ENCODE results near the gene CRYBA2. TPM values are rescaled to one million over a fixed set of nuclear protein-coding genes. Genes with fewer than 3 reads are reported as not detected.

CRYBA2 gene
- total RNA-seq, 1 experiment from 2014 or later, result 0.59 TPM

DNA sequence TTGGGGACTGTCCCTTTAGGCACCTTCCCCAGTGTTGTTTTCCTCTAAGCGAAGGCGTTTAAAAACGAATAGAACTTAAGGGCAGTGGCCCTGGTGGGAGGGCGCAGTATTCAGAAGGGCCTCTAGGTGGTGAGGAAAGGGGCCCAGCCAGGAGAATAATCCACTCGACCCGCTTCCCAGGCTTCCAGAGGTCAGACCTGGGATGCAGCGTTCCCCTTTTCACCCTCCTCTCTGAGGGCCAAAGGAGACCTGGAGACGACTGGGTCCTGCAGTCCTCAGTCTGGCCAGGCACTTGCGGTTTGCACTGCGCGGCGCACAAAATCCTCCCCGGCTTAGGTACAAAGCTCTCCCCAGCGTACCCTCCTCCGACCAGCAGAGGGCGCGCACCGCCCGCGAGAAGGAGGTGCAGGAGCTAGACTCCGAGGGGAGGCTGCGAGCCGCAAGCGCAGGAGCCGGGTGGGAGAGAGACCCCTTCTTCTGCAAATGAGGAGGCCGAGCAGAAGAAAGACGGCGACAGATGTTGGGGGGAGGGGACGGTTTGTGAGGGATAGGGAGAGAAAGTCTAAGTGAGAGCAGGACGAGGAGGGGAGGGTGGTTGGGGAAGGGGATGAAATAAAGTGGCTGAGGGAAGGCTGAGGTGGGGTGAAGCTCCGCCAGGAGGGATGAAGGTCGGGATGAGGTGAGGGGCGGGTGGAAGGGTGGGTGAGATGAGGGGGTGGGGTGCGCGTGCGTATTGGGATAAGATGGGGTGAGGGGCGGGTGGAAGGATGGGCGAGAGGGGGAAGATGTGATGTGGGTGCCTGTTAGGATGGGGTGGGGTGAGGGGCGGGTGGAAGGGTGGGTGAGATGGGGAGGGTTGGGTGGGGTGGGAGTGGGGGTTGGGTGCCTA is 13.1 kb downstream of the CRYBA2 start:
- Histone ChIP-seq H3K4me3 (ENCODE audit: low read depth, low read length) (peak overlapping the region; percentile 28), H3K4me1 (peaks cover 14% of the 10 kb centered on the region), H3K36me3 (ENCODE audit: control insufficient read depth, insufficient read depth, low read length) (no peaks in the 10 kb centered on the region), H3K27me3 (replicated peaks; ENCODE audit: control insufficient read depth, insufficient read depth, low read length) (peaks cover 9% of the 10 kb centered on the region), H3K9me3 (no peaks in the 10 kb centered on the region)
- BruUV-seq (replicated peaks), result no TSS peak
- Mint-ChIP-seq H3K4me1 (ENCODE audit: low read depth, unreplicated experiment) (peaks cover 6% of the 10 kb centered on the region), H3K9me3 (ENCODE audit: unreplicated experiment) (no peaks in the 10 kb centered on the region), H3K36me3 (ENCODE audit: insufficient read depth, unreplicated experiment) (no peaks in the 10 kb centered on the region), H3K27me3 (ENCODE audit: insufficient read depth, unreplicated experiment) (peaks cover 23% of the 10 kb centered on the region), H3K4me3 (ENCODE audit: unreplicated experiment) (peak overlapping the region; percentile 31), H3K27ac (ENCODE audit: unreplicated experiment) (no peak overlapping the region)
- intact Hi-C loops (cut with micrococcal nuclease; ENCODE audit: unreplicated experiment), result loop anchor here (1.0 to 5.0 kb wide), 4 partner anchors 17 to 175 kb away; no protein-coding TSS in a partner anchor
- TF ChIP-seq, protein P1, sequence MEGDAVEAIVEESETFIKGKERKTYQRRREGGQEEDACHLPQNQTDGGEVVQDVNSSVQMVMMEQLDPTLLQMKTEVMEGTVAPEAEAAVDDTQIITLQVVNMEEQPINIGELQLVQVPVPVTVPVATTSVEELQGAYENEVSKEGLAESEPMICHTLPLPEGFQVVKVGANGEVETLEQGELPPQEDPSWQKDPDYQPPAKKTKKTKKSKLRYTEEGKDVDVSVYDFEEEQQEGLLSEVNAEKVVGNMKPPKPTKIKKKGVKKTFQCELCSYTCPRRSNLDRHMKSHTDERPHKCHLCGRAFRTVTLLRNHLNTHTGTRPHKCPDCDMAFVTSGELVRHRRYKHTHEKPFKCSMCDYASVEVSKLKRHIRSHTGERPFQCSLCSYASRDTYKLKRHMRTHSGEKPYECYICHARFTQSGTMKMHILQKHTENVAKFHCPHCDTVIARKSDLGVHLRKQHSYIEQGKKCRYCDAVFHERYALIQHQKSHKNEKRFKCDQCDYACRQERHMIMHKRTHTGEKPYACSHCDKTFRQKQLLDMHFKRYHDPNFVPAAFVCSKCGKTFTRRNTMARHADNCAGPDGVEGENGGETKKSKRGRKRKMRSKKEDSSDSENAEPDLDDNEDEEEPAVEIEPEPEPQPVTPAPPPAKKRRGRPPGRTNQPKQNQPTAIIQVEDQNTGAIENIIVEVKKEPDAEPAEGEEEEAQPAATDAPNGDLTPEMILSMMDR (IDR thresholded peaks at IDR 0.05; ENCODE audit: insufficient read depth in 1 of 2, low read depth in 1 of 2, low read length in 1 of 2, severe bottlenecking in 1 of 2, unreplicated experiment in 1 of 2), result peak; percentile 92 to 97
- peak; percentile 87 to 90 for DNase-seq
- ChIA-PET CTCF (interaction anchor here (0.5 to 2.5 kb wide), 48 partner anchors 12 to 408 kb away, joined by 3 to 39 read pairs (median 4); partner anchors contain the start of genes CDK5R2, CNPPD1, CYP27A1 and DNAJB2), POLR2A (interaction anchor here (0.7 kb wide), 1 partner anchor 12 kb away, joined by 3 read pairs; no protein-coding TSS in a partner anchor)

- no peak for DNase-seq
- H3K4me3 Mint-ChIP-seq (ENCODE audit: unreplicated experiment), result no peak overlapping the region
- H3K36me3 ChIP-seq (ENCODE audit: control insufficient read depth, insufficient read depth, low read length), result no peaks in the 10 kb centered on the region
- H3K27ac Mint-ChIP-seq (ENCODE audit: unreplicated experiment), result no peak overlapping the region
- H3K27me3 Mint-ChIP-seq (ENCODE audit: insufficient read depth, unreplicated experiment), result peaks cover 6% of the 10 kb centered on the region
- no peak overlapping the region for H3K4me3 ChIP-seq (ENCODE audit: low read depth, low read length)
- CTCF ChIA-PET, result interaction anchor here (0.7 kb wide), 1 partner anchor 369 kb away, joined by 3 read pairs; no protein-coding TSS in a partner anchor
- no peaks in the 10 kb centered on the region for H3K27me3 ChIP-seq (replicated peaks; ENCODE audit: control insufficient read depth, insufficient read depth, low read length)
- intact Hi-C loops (cut with micrococcal nuclease; ENCODE audit: unreplicated experiment), result no loop called here
- no peaks in the 10 kb centered on the region for H3K36me3 Mint-ChIP-seq (ENCODE audit: insufficient read depth, unreplicated experiment)
- H3K9me3 Mint-ChIP-seq (ENCODE audit: unreplicated experiment), result no peaks in the 10 kb centered on the region
- no TSS peak for BruUV-seq (replicated peaks)
- no peaks in the 10 kb centered on the region for H3K4me1 ChIP-seq
- POLR2A ChIA-PET, result no interaction called here
- no peaks in the 10 kb centered on the region for H3K4me1 Mint-ChIP-seq (ENCODE audit: low read depth, unreplicated experiment)
- TF ChIP-seq, protein P1 (IDR thresholded peaks at IDR 0.05; ENCODE audit: insufficient read depth in 1 of 2, low read depth in 1 of 2, low read length in 1 of 2, severe bottlenecking in 1 of 2, unreplicated experiment in 1 of 2), result no peak
- no peaks in the 10 kb centered on the region for H3K9me3 ChIP-seq
Observed at GRCh38 chr2:218975060-218975777, 18.0 kb downstream of the CRYBA2 start.

GRCh38 chr2:218970894-218971293 is 22.3 kb downstream of the CRYBA2 start:
- Histone ChIP-seq H3K4me1 (no peaks in the 10 kb centered on the region), H3K27me3 (replicated peaks; ENCODE audit: control insufficient read depth, insufficient read depth, low read length) (no peaks in the 10 kb centered on the region), H3K4me3 (ENCODE audit: low read depth, low read length) (no peak overlapping the region), H3K9me3 (no peaks in the 10 kb centered on the region), H3K36me3 (ENCODE audit: control insufficient read depth, insufficient read depth, low read length) (no peaks in the 10 kb centered on the region)
- peaks cover 11% of the 10 kb centered on the region for H3K27me3 Mint-ChIP-seq (ENCODE audit: insufficient read depth, unreplicated experiment)
- H3K27ac Mint-ChIP-seq (ENCODE audit: unreplicated experiment), result no peak overlapping the region
- intact Hi-C loops (cut with micrococcal nuclease; ENCODE audit: unreplicated experiment), result no loop called here
- POLR2A ChIA-PET, result no interaction called here
- peak in 1 of 2 experiments; percentile 22 for DNase-seq
- no peaks in the 10 kb centered on the region for H3K9me3 Mint-ChIP-seq (ENCODE audit: unreplicated experiment)
- CTCF ChIA-PET, result interaction anchor here (0.7 kb wide), 1 partner anchor 40 kb away, joined by 3 read pairs; no protein-coding TSS in a partner anchor
- H3K36me3 Mint-ChIP-seq (ENCODE audit: insufficient read depth, unreplicated experiment), result no peaks in the 10 kb centered on the region
- H3K4me1 Mint-ChIP-seq (ENCODE audit: low read depth, unreplicated experiment), result no peaks in the 10 kb centered on the region
- no peak overlapping the region for H3K4me3 Mint-ChIP-seq (ENCODE audit: unreplicated experiment)
- BruUV-seq (replicated peaks), result no TSS peak
- TF ChIP-seq, protein P1 (IDR thresholded peaks at IDR 0.05; ENCODE audit: insufficient read depth in 1 of 2, low read depth in 1 of 2, low read length in 1 of 2, severe bottlenecking in 1 of 2, unreplicated experiment in 1 of 2), result no peak
